ENCODE results near the gene FBXO5.

FBXO5 gene

GRCh38 chr6:152948150-152948768 is 34.6 kb downstream of the FBXO5 start:
- no peak for DNase-seq

GRCh38 chr6:152946995-152947394 is 35.8 kb downstream of the FBXO5 start:
- DNase-seq: no peak

- no peak for DNase-seq
Observed at GRCh38 chr6:152946484-152946883, 36.4 kb downstream of the FBXO5 start.

- DNase-seq: no peak
Observed at GRCh38 chr6:152943260-152943897, 39.5 kb downstream of the FBXO5 start.

- no peak for DNase-seq
Observed at GRCh38 chr6:152942319-152942869, 40.4 kb downstream of the FBXO5 start.

GRCh38 chr6:152941746-152942145 is 41.1 kb downstream of the FBXO5 start:
- no peak for DNase-seq

- no peak for DNase-seq
Observed at GRCh38 chr6:152932865-152933264, 50.0 kb downstream of the FBXO5 start.

- no peak for DNase-seq
Observed at GRCh38 chr6:152922706-152923105, 60.1 kb downstream of the FBXO5 start.

Data from activated CD4-positive, alpha-beta T cell treated with anti-CD3 and anti-CD28 coated beads for 1 hour (primary cell).